ENCODE data around the gene ZNF451.

ZNF451 gene

DNA sequence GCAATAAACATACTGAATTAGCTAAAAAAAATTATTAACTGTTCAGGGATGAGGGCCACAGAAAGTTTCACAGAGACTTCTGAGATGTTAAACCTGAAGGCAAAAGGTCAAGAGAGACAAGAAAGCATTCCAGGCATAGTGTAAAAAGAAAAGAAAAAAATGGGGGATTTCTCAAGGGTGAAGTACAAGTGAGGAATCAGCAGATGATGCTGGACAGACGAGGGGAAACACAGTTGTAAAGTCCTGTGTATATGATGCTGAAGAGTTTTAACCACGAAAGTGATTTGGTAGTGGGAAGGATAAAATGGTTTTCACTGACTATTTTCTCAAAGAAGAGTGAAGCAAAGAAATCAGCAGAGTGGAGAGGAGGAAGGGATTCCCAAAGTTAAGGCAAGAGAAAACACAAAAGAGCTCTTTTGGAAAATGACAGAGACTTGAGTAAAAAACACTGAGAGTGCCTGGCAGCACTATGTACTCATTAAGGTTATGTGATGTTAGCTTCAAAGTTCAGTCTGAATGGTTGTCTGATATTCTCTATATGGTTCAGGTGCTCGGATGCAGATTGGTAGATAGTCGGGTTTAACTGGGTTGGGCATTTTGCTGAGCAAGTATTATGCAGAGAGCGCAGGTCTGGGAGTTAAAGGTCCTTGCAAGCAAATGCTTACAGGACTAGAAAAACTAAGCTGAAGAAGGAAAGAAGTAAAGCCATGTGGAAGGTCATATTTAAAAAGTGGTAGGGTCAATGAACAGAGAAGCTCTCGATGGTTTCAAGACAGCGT is 115.8 kb downstream of the ZNF451 start:
- DNase-seq (ENCODE audit: low read depth), result no peak

GRCh38 chr6:57207141-57207540 is 117.2 kb downstream of the ZNF451 start:
- DNase-seq (ENCODE audit: low read depth), result no peak

- DNase-seq (ENCODE audit: low read depth), result no peak
Observed at GRCh38 chr6:57207872-57208271, 117.9 kb downstream of the ZNF451 start.

DNA sequence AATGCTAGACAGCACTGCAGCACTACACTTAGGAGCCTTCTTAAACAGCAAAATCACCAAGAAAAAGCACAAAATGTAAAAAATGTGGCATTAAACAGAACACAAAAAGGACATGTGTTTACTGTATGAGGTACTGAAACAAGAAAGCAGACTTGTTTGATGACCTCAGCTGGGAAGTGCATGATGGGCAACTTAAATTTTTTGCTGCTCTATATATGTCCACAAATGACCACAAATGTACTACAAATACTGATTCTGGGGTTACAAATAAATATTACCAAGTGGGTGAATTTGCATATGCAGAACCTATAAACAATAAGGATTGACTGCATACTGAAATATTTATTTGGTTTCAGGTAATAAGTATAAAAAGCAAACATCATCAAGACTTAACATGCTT is 119.0 kb downstream of the ZNF451 start:
- DNase-seq (ENCODE audit: low read depth), result no peak

DNA sequence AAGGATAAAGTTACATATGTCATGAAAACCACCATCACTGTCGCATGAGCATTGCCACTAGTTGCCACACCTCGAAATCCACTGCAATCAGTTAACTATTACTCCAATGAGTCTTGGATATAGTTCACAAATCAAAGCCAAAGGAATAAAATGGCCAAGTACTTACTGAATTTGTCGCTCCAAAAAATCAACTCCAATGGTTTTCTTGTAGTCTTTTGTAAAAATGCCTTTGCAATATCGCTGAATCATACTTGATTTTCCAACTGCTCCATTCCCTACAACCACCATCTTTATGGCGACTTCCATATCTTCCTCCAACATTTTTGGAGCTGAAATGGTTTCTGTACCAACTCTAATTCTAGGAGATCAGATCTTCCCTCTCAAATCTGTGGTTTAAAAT is 120.1 kb downstream of the ZNF451 start:
- no peak for DNase-seq (ENCODE audit: low read depth)

DNA sequence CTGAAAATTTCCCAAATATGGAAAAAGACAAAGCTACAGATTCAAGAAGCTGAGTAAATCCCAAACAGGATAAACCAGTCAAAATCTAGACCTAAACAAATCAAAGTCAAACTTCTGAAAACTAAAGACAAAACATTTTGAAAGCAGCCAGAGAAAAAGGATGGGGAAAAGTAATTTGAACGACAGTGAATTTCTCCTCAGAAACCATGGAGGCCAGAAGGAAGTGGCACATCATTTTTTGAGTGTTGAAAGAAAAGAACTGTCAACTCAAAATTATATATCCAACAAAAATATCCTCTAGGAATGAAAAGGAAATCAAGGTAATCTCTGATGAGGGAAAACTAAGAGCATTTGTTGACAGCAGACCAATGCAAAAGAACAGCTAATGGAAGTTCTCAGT is 125.3 kb downstream of the ZNF451 start:
- no peak for DNase-seq (ENCODE audit: low read depth)

GRCh38 chr6:57216235-57217101 is 126.5 kb downstream of the ZNF451 start:
- peak; percentile 22 for DNase-seq (ENCODE audit: low read depth)

DNA sequence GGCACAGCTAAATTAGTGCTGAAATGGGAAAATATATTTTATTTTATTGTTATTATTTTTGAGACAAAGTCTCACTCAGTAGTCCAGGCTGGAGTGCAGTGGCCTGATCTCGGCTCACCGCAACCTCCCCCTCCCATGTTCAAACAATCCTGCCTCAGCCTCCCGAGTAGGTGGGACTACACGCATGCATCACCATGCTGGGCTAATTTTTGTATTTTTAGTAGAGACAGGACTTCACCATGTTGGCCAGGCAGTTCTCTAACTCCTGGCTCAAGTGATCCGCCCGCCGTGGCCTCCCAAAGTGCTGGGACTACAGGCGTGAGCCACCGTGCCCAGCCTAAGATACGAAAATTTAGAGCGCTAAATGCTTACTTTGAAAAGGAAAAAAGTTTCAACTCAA is 127.3 kb downstream of the ZNF451 start:
- DNase-seq (ENCODE audit: low read depth), result no peak
